CD4-positive, alpha-beta T cell treated with Interleukin-21 for 1 hour (primary cell): ENCODE measurements around the gene TOP1.
"Not testable (repeated sequence)": the region's sequence is repeated elsewhere in the genome, so short reads cannot be mapped to it uniquely, and the experiment has no call there.

ENCODE experiments used
- DNase-seq: peaks from one replicate; pipeline ENCODE4 v3.0.0-alpha.2; 2020

The TOP1 gene

GRCh38 chr20:41095110-41095969 lies 66.7 kb downstream of the TOP1 start:
- DNase-seq, result peak; percentile 67

DNA sequence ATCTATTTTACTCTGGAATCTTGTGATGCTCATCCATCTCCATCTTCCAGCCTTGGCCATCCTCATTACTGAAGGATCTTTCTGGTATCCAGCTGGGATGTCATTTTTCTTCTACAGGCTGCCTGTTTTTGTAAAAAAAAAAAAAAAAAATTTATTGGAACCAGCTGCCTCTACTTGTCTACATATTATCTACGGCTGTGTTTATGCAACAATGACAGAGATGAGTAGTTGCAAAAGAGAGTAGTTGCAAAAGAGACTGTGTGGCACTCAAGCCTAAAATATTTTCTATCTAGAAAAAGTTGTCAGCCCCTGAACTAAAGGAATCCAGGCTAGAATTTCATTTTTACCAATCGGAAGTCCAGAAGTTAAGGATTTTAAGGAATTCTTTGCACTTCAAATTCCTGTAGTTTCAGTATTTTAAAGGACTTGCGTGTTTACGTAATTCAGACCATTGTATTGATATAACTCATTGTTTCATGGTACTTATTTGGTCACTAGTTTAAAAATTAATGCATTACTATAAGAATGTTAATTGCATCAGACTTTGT lies 70.2 kb downstream of the TOP1 start:
- no peak for DNase-seq

- DNase-seq, result no peak
Observed at GRCh38 chr20:41100001-41100480, 71.4 kb downstream of the TOP1 start.

- no peak for DNase-seq
Observed at GRCh38 chr20:41101660-41102059, 73.0 kb downstream of the TOP1 start.

GRCh38 chr20:41108531-41108930 lies 79.9 kb downstream of the TOP1 start:
- no peak for DNase-seq

DNA sequence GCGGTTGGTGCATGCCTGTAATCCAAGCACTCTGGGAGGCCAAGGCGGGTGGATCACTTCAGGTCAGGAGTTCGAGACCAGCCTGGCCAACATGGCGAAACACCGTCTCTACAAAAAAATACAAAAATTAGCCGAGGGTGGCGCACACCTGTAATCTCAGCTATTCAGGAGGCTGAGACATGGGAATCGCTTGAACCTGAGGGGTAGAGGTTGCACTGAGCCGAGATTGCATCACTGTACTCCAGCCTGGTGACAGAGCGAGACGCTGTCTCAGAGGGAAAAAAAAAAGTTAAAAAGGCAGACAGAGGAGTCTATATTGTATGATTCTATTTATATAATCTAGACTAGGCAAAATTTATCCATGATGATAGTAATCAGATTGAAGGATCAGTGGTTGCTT lies 81.4 kb downstream of the TOP1 start:
- DNase-seq, result no peak

GRCh38 chr20:41110930-41111577 lies 82.4 kb downstream of the TOP1 start:
- no peak for DNase-seq

DNA sequence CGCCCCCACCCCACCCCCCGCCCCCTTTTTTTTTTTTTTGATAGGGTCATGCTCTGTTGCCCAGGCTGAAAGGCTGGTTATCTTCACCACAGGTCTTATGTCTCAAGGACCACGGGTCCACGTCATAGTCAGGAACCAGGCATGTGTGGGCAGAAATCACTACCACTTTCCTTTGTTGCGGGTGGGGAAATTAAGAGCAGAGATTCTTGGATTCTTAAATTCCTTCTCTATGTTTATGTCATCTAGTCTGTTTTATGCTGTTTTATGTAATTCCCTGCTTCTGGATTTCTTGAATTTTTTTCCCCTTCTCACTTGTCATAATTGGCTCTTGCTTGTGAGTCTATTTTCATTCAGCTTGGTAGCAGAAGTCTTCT lies 82.9 kb downstream of the TOP1 start:
- DNase-seq, result no peak

GRCh38 chr20:41116282-41116956 lies 87.8 kb downstream of the TOP1 start:
- DNase-seq, result no peak

DNA sequence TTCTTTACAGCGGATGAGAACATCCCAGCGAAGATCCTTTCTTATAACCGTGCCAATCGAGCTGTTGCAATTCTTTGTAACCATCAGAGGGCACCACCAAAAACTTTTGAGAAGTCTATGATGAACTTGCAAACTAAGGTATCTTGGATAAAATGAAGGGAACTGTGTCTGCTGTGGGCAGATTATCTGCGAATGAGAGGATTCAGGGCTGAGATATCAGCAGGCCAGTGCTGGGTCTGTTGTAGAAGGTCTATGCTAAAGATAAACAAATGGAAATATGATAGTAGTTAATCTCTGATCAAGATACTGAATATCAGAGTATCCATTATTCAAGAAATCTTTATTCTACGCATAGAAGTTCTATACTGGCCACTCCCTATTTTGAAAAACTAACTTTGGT lies 89.5 kb downstream of the TOP1 start:
- not testable (repeated sequence) for DNase-seq

DNA sequence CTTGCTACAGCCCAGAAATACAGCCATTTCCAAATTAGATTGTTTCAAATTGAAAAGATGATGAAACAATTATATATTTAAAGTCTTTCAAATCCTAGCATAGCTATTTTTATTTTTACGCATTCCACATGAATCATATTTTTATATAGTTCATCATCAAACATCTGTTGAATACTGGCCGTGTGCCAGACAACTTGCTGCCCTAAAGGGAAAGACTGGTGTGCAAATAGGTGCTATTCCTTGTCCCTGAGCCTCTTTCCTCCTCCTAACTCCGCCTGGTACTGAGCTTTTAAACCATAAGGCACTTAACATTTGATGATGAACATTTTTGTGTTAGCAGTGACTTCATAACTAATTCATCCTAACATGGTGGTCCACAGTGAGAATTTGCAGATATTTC lies 90.0 kb downstream of the TOP1 start:
- no peak for DNase-seq

- no peak for DNase-seq
Observed at GRCh38 chr20:41119614-41120561, 91.3 kb downstream of the TOP1 start.

DNA sequence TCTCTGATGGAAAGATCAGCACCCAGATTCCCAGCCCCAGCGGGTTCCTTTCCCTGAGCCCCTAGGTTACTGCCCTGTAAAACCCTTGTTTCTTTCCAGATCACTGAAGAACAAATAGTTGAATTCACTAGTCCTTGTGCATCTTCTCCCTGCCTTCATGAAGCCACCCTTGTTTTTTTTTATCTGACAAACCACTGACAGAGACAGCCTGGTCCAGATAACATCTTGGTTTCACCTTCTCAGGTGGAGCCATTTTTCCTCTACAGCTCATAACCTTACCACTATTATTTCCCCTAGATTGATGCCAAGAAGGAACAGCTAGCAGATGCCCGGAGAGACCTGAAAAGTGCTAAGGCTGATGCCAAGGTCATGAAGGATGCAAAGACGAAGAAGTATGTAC lies 92.8 kb downstream of the TOP1 start:
- DNase-seq, result no peak

- no peak for DNase-seq
Observed at GRCh38 chr20:41123631-41124030, 95.0 kb downstream of the TOP1 start.

DNA sequence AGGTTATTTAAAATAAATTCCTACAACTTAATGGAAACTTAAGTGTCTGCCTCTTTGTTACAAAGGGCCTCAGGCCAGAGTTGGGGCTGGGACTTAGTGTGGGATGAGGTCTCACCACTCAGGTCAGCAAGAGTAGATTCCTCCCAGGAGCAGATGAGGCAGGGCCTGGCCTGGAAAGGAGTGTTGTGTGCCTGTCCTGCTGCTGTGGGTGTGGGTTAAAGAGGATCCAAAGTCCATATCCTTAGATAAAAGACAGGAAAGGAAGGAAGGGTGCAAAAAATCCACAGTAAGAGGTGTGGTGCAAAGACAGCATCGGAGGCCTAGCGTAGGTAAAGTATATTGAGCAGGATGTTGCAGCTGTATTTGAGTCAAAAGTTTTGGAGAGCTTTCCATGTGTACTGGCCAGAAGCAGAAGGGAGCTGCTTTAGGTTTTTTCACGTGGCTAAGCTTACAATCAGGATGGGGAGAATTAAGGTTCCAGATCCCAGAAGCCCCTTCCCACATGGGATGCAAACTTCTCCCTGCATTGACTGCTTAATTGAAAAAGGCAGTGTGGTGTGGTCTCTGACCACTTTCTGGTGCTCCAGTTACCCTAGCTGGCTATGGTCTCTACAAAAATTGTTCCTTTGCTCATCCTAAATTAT lies 96.0 kb downstream of the TOP1 start:
- no peak for DNase-seq

GRCh38 chr20:41125530-41126457 lies 97.2 kb downstream of the TOP1 start:
- DNase-seq, result no peak

- no peak for DNase-seq
Observed at GRCh38 chr20:41126719-41127118, 98.1 kb downstream of the TOP1 start.

GRCh38 chr20:41128317-41128716 lies 99.7 kb downstream of the TOP1 start:
- DNase-seq, result not testable (repeated sequence)

DNA sequence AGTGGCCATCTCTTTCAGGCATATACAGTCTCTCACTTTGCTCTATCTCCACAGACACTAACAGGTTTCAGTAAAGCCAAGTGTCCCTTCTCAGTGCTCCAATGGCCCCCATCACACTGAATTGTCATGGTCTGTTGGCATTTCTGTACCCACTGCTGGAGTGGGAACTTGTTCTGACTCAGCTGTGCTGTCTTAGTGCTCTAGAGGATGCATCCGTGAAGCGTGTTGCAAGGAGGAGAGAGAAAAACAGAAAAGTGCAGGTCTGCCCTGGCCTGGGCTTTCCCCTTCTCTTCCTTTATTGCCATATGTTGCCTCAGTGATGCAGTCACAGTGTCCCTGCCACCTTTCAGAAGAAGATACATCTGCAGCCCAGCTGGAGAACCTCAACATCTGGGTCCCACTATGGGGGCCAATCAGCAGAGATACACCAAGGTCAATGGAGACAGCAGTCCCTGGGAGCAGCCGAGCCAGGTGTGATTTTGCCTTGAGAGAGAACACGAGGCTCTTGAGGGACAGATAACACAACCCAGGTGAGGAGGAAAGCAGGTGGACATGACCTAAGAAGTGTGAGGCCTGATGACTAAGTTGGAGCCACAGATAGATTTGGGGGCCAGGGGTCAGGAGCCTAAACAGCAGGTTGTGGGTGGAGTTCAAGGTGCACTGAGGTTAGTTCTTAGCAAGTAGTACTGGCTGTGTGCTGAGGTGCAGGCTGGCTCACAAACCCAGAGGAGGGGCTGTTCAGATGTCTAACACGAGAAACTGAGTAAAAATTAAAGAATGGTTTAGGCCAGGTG lies 103.2 kb downstream of the TOP1 start:
- no peak for DNase-seq

GRCh38 chr20:41132388-41132775 lies 103.8 kb downstream of the TOP1 start:
- DNase-seq, result not testable (repeated sequence)
